ENCODE results near the gene ZBTB20. TPM values are rescaled to one million over a fixed set of nuclear protein-coding genes. Genes with fewer than 3 reads are reported as not detected.

ZBTB20 gene
- total RNA-seq, 3 donors from 2014 or later (not counting 1 experiment from before 2014, with no cell fraction given), result 52.7 to 58.3 (median 55.9) TPM

DNA sequence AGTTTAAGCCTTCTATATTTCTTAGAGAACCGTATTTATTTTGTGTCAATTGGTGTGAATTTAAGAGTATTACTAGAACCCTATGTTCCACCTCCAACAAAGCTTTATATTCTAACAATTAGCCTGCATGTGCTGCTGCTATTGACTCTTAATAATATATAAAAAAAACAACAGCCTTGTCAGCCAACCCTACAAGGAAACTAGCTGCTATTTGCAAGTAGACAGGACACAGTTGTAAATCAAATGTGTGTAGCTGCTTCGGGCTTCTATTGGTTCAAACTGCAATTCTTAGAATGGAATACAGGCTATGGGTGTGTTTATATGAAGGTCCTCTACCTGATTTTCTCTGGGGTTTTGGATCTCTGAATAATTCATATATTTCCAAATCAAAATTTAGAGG, 60.7 kb downstream of the ZBTB20 start:
- H3K4me3 Mint-ChIP-seq, result no peak overlapping the region
- H3K36me3 Mint-ChIP-seq, result no peaks in the 10 kb centered on the region
- H3K4me1 Mint-ChIP-seq, result peaks cover 11 to 15% of the 10 kb centered on the region in 2 donors
- no peaks in the 10 kb centered on the region for H3K27me3 ChIP-seq (ENCODE audit: control insufficient read depth, insufficient read depth, low read length)
- WGBS (ENCODE audit: insufficient coverage), result 73% methylated on average over 1 of the region's 2 CpGs
- intact Hi-C loops (cut with micrococcal nuclease), result no loop called here
- TF ChIP-seq, protein P1, sequence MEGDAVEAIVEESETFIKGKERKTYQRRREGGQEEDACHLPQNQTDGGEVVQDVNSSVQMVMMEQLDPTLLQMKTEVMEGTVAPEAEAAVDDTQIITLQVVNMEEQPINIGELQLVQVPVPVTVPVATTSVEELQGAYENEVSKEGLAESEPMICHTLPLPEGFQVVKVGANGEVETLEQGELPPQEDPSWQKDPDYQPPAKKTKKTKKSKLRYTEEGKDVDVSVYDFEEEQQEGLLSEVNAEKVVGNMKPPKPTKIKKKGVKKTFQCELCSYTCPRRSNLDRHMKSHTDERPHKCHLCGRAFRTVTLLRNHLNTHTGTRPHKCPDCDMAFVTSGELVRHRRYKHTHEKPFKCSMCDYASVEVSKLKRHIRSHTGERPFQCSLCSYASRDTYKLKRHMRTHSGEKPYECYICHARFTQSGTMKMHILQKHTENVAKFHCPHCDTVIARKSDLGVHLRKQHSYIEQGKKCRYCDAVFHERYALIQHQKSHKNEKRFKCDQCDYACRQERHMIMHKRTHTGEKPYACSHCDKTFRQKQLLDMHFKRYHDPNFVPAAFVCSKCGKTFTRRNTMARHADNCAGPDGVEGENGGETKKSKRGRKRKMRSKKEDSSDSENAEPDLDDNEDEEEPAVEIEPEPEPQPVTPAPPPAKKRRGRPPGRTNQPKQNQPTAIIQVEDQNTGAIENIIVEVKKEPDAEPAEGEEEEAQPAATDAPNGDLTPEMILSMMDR (IDR thresholded peaks at IDR 0.05), result no peak
- no peaks in the 10 kb centered on the region for H3K27me3 Mint-ChIP-seq (ENCODE audit: low read depth in 2 of 2)
- DNase-seq, result no peak
- no peaks in the 10 kb centered on the region for H3K36me3 ChIP-seq (ENCODE audit: control insufficient read depth, insufficient read depth, low read length)
- no peak overlapping the region for H3K27ac ChIP-seq (ENCODE audit: low read length)
- no peaks in the 10 kb centered on the region for H3K9me3 Mint-ChIP-seq
- no peak overlapping the region for H3K4me3 ChIP-seq (ENCODE audit: low read length)
- H3K4me1 ChIP-seq (ENCODE audit: control insufficient read depth, insufficient read depth, low read length), result no peaks in the 10 kb centered on the region
- no peaks in the 10 kb centered on the region for H3K9me3 ChIP-seq (ENCODE audit: control insufficient read depth, insufficient read depth, low read length)
- no peak overlapping the region for H3K27ac Mint-ChIP-seq
- ATAC-seq, result no peak

DNA sequence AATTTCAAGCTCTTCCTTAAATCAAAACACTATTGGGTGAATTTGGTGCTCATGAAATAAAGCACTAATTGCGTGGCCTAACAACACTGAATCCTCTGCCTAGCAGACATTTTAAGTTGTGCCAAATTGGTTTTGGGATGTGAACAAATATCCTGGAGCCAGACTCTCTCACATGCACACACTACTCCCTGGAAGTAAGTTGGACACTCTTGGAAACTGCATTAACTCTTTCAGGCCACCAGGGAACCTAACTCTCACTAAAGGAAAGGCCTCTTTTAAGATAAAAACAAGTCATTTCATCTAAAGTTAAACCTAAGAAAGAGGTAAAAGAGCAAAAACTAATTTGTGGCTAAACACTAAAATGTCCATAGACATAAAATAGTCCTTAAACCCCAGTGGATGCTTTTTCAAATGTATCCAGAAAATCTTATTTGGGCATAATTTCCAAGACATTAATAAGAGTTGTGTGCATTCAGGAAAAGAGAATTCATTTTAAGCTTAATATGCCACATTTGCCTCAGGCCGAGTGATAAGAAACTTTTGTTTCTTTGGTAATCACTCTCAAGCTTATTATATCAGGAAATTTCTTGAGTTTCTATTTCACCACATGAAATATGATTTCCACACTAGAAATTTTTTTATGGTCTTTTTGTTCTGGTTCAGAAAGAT, 61.8 kb downstream of the ZBTB20 start:
- Histone ChIP-seq H3K4me3 (ENCODE audit: low read length) (no peak overlapping the region), H3K4me1 (ENCODE audit: control insufficient read depth, insufficient read depth, low read length) (no peaks in the 10 kb centered on the region), H3K36me3 (ENCODE audit: control insufficient read depth, insufficient read depth, low read length) (no peaks in the 10 kb centered on the region), H3K27ac (ENCODE audit: low read length) (no peak overlapping the region), H3K27me3 (ENCODE audit: control insufficient read depth, insufficient read depth, low read length) (no peaks in the 10 kb centered on the region), H3K9me3 (ENCODE audit: control insufficient read depth, insufficient read depth, low read length) (no peaks in the 10 kb centered on the region)
- DNase-seq, result no peak
- Mint-ChIP-seq H3K4me3 (no peak overlapping the region), H3K36me3 (no peaks in the 10 kb centered on the region), H3K27ac (no peak overlapping the region), H3K4me1 (peaks cover 20 to 21% of the 10 kb centered on the region in 2 donors), H3K9me3 (no peaks in the 10 kb centered on the region), H3K27me3 (ENCODE audit: low read depth in 2 of 2) (no peaks in the 10 kb centered on the region)
- TF ChIP-seq, protein P1 (IDR thresholded peaks at IDR 0.05), result no peak
- intact Hi-C loops (cut with micrococcal nuclease), result no loop called here
- no peak for ATAC-seq
- WGBS (ENCODE audit: insufficient coverage), result 60% methylated on average over 1 of the region's 2 CpGs

DNA sequence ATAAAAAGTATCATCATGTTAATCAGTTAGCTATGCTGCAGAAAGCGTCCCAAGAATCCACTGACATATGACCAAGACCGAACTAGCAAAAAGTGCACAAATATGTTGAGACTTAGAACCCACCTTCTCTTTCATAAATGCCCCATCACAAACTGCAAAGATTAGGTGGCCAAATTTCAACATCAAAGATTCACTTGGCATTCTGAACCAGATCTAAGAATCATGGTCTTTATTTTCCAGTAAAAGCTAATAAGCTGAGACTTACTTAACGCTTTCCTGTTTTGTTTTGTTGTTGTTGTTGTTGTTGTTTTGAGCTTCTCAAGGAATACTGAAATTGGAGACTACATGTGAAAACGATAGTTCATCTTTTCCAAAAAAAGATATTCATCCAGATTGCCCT, 62.4 kb downstream of the ZBTB20 start:
- intact Hi-C loops (cut with micrococcal nuclease), result no loop called here
- Histone ChIP-seq H3K9me3 (ENCODE audit: control insufficient read depth, insufficient read depth, low read length) (no peaks in the 10 kb centered on the region), H3K27me3 (ENCODE audit: control insufficient read depth, insufficient read depth, low read length) (no peaks in the 10 kb centered on the region), H3K27ac (ENCODE audit: low read length) (no peak overlapping the region), H3K4me1 (ENCODE audit: control insufficient read depth, insufficient read depth, low read length) (no peaks in the 10 kb centered on the region), H3K36me3 (ENCODE audit: control insufficient read depth, insufficient read depth, low read length) (no peaks in the 10 kb centered on the region), H3K4me3 (ENCODE audit: low read length) (no peak overlapping the region)
- H3K9me3 Mint-ChIP-seq, result no peaks in the 10 kb centered on the region
- DNase-seq (no peak), ATAC-seq (no peak)
- H3K36me3 Mint-ChIP-seq, result no peaks in the 10 kb centered on the region
- no peaks in the 10 kb centered on the region for H3K27me3 Mint-ChIP-seq (ENCODE audit: low read depth in 2 of 2)
- H3K27ac Mint-ChIP-seq, result no peak overlapping the region
- WGBS (ENCODE audit: insufficient coverage), result 90% methylated on average over 3 of the region's 4 CpGs
- peaks cover 20 to 22% of the 10 kb centered on the region in 2 donors for H3K4me1 Mint-ChIP-seq
- no peak overlapping the region for H3K4me3 Mint-ChIP-seq
- TF ChIP-seq, protein P1 (IDR thresholded peaks at IDR 0.05), result no peak

DNA sequence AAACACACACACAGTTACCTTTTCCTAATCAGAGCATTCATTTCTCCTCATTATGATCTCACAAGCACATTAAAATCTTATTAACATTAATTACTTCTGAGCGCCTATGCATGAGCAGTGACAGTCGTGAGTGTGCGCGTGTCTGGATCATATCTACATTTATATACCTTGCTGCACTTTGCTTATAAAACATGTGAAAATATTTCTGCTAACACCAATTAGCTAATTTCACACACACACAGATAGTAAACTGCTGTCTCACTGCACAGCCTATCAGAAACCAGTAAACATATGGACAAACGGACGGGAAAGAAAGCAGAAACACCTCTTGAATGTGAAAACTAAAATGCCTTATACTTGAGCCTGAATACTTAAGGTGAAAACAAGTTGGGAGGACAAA, 64.8 kb downstream of the ZBTB20 start:
- H3K27me3 Mint-ChIP-seq (ENCODE audit: low read depth in 2 of 2), result no peaks in the 10 kb centered on the region
- H3K4me3 Mint-ChIP-seq, result no peak overlapping the region
- H3K27me3 ChIP-seq (ENCODE audit: control insufficient read depth, insufficient read depth, low read length), result no peaks in the 10 kb centered on the region
- no peaks in the 10 kb centered on the region for H3K9me3 ChIP-seq (ENCODE audit: control insufficient read depth, insufficient read depth, low read length)
- H3K9me3 Mint-ChIP-seq, result no peaks in the 10 kb centered on the region
- H3K4me3 ChIP-seq (ENCODE audit: low read length), result no peak overlapping the region
- TF ChIP-seq, protein P1 (IDR thresholded peaks at IDR 0.05), result no peak
- no peaks in the 10 kb centered on the region for H3K36me3 Mint-ChIP-seq
- no peaks in the 10 kb centered on the region for H3K4me1 ChIP-seq (ENCODE audit: control insufficient read depth, insufficient read depth, low read length)
- intact Hi-C loops (cut with micrococcal nuclease), result no loop called here
- H3K36me3 ChIP-seq (ENCODE audit: control insufficient read depth, insufficient read depth, low read length), result no peaks in the 10 kb centered on the region
- DNase-seq (no peak), ATAC-seq (no peak)
- no peak overlapping the region for H3K27ac ChIP-seq (ENCODE audit: low read length)
- H3K4me1 Mint-ChIP-seq, result peaks cover 20 to 22% of the 10 kb centered on the region in 2 donors
- no peak overlapping the region for H3K27ac Mint-ChIP-seq
- 91% methylated on average over 6 of the region's 6 CpGs for WGBS (ENCODE audit: insufficient coverage)
